ENCODE data around the gene E2F6.

E2F6 gene

GRCh38 chr2:11465485-11466306 lies at the start of gene E2F6:
E2F6 (minus strand) TSS chr2:11466161; CDS start chr2:11465879, 282 bp downstream.
- Mint-ChIP-seq H3K9me3 (no peaks in the 10 kb centered on the region), H3K4me3 (peak within 1 kb of the TSS; percentile 85)

GRCh38 chr2:11515490-11515981 lies 49.6 kb upstream of the E2F6 start:
- H3K4me3 Mint-ChIP-seq, result no peak overlapping the region
- H3K36me3 Mint-ChIP-seq (ENCODE audit: low read depth), result no peaks in the 10 kb centered on the region
- no peak overlapping the region for H3K27ac Mint-ChIP-seq
- peaks cover 2% of the 10 kb centered on the region for H3K9me3 Mint-ChIP-seq
- no peaks in the 10 kb centered on the region for H3K4me1 Mint-ChIP-seq (ENCODE audit: low read depth)
- no peaks in the 10 kb centered on the region for H3K27me3 Mint-ChIP-seq (ENCODE audit: low read depth)

More at GRCh38 chr2:11465485-11466306, at the start of gene E2F6:
- Mint-ChIP-seq H3K4me1 (ENCODE audit: low read depth) (peaks cover 23% of the 10 kb centered on the region), H3K27ac (peak within 1 kb of the TSS; percentile 78), H3K27me3 (ENCODE audit: low read depth) (no peaks in the 10 kb centered on the region), H3K36me3 (ENCODE audit: low read depth) (peaks cover 7% of the 10 kb centered on the region)

GRCh38 chr2:11514904-11515303 lies 48.9 kb upstream of the E2F6 start:
- Mint-ChIP-seq H3K4me3 (no peak overlapping the region), H3K36me3 (ENCODE audit: low read depth) (no peaks in the 10 kb centered on the region), H3K27ac (no peak overlapping the region), H3K4me1 (ENCODE audit: low read depth) (no peaks in the 10 kb centered on the region), H3K9me3 (no peaks in the 10 kb centered on the region), H3K27me3 (ENCODE audit: low read depth) (no peaks in the 10 kb centered on the region)

GRCh38 chr2:11514081-11514730 lies 48.2 kb upstream of the E2F6 start:
- Mint-ChIP-seq H3K36me3 (ENCODE audit: low read depth) (no peaks in the 10 kb centered on the region), H3K9me3 (no peaks in the 10 kb centered on the region), H3K27ac (no peak overlapping the region), H3K27me3 (ENCODE audit: low read depth) (no peaks in the 10 kb centered on the region), H3K4me3 (no peak overlapping the region), H3K4me1 (ENCODE audit: low read depth) (no peaks in the 10 kb centered on the region)

- H3K27ac Mint-ChIP-seq, result no peak overlapping the region
- H3K4me3 Mint-ChIP-seq, result no peak overlapping the region
- H3K4me1 Mint-ChIP-seq (ENCODE audit: low read depth), result no peaks in the 10 kb centered on the region
- H3K9me3 Mint-ChIP-seq, result no peaks in the 10 kb centered on the region
- no peaks in the 10 kb centered on the region for H3K36me3 Mint-ChIP-seq (ENCODE audit: low read depth)
- no peaks in the 10 kb centered on the region for H3K27me3 Mint-ChIP-seq (ENCODE audit: low read depth)
These were observed 47.4 kb upstream of the E2F6 start for GRCh38 chr2:11513319-11513718.

- H3K36me3 Mint-ChIP-seq (ENCODE audit: low read depth), result no peaks in the 10 kb centered on the region
- H3K27ac Mint-ChIP-seq, result no peak overlapping the region
- H3K4me1 Mint-ChIP-seq (ENCODE audit: low read depth), result no peaks in the 10 kb centered on the region
- H3K27me3 Mint-ChIP-seq (ENCODE audit: low read depth), result no peaks in the 10 kb centered on the region
- H3K4me3 Mint-ChIP-seq, result no peak overlapping the region
- no peaks in the 10 kb centered on the region for H3K9me3 Mint-ChIP-seq
These were observed 46.5 kb upstream of the E2F6 start for GRCh38 chr2:11512431-11512830.

- Mint-ChIP-seq H3K4me3 (no peak overlapping the region), H3K27me3 (ENCODE audit: low read depth) (no peaks in the 10 kb centered on the region), H3K9me3 (no peaks in the 10 kb centered on the region), H3K27ac (no peak overlapping the region), H3K36me3 (ENCODE audit: low read depth) (no peaks in the 10 kb centered on the region), H3K4me1 (ENCODE audit: low read depth) (no peaks in the 10 kb centered on the region)
These were observed 43.8 kb upstream of the E2F6 start for GRCh38 chr2:11509657-11510360.

- Mint-ChIP-seq H3K36me3 (ENCODE audit: low read depth) (no peaks in the 10 kb centered on the region), H3K4me1 (ENCODE audit: low read depth) (no peaks in the 10 kb centered on the region), H3K4me3 (no peak overlapping the region), H3K9me3 (no peaks in the 10 kb centered on the region), H3K27me3 (ENCODE audit: low read depth) (no peaks in the 10 kb centered on the region), H3K27ac (no peak overlapping the region)
These were observed 42.3 kb upstream of the E2F6 start for GRCh38 chr2:11508279-11508678.

GRCh38 chr2:11507517-11507916 lies 41.6 kb upstream of the E2F6 start:
- Mint-ChIP-seq H3K27ac (no peak overlapping the region), H3K27me3 (ENCODE audit: low read depth) (no peaks in the 10 kb centered on the region), H3K36me3 (ENCODE audit: low read depth) (no peaks in the 10 kb centered on the region), H3K9me3 (no peaks in the 10 kb centered on the region), H3K4me1 (ENCODE audit: low read depth) (no peaks in the 10 kb centered on the region), H3K4me3 (no peak overlapping the region)

GRCh38 chr2:11506611-11506969 lies 40.6 kb upstream of the E2F6 start:
- no peaks in the 10 kb centered on the region for H3K36me3 Mint-ChIP-seq (ENCODE audit: low read depth)
- no peaks in the 10 kb centered on the region for H3K4me1 Mint-ChIP-seq (ENCODE audit: low read depth)
- no peaks in the 10 kb centered on the region for H3K27me3 Mint-ChIP-seq (ENCODE audit: low read depth)
- no peak overlapping the region for H3K4me3 Mint-ChIP-seq
- no peaks in the 10 kb centered on the region for H3K9me3 Mint-ChIP-seq
- no peak overlapping the region for H3K27ac Mint-ChIP-seq

- no peaks in the 10 kb centered on the region for H3K27me3 Mint-ChIP-seq (ENCODE audit: low read depth)
- H3K36me3 Mint-ChIP-seq (ENCODE audit: low read depth), result no peaks in the 10 kb centered on the region
- no peak overlapping the region for H3K27ac Mint-ChIP-seq
- no peaks in the 10 kb centered on the region for H3K9me3 Mint-ChIP-seq
- H3K4me3 Mint-ChIP-seq, result no peak overlapping the region
- H3K4me1 Mint-ChIP-seq (ENCODE audit: low read depth), result peaks cover 1% of the 10 kb centered on the region
These were observed 40.0 kb upstream of the E2F6 start for GRCh38 chr2:11505652-11506610.

- Mint-ChIP-seq H3K27ac (no peak overlapping the region), H3K27me3 (ENCODE audit: low read depth) (no peaks in the 10 kb centered on the region), H3K9me3 (no peaks in the 10 kb centered on the region), H3K4me1 (ENCODE audit: low read depth) (peaks cover 6% of the 10 kb centered on the region), H3K36me3 (ENCODE audit: low read depth) (no peaks in the 10 kb centered on the region), H3K4me3 (no peak overlapping the region)
These were observed 37.5 kb upstream of the E2F6 start for GRCh38 chr2:11503354-11503927.

- no peak overlapping the region for H3K4me3 Mint-ChIP-seq
- H3K9me3 Mint-ChIP-seq, result no peaks in the 10 kb centered on the region
- no peak overlapping the region for H3K27ac Mint-ChIP-seq
- no peaks in the 10 kb centered on the region for H3K36me3 Mint-ChIP-seq (ENCODE audit: low read depth)
- no peaks in the 10 kb centered on the region for H3K27me3 Mint-ChIP-seq (ENCODE audit: low read depth)
- H3K4me1 Mint-ChIP-seq (ENCODE audit: low read depth), result peaks cover 6% of the 10 kb centered on the region
These were observed 36.9 kb upstream of the E2F6 start for GRCh38 chr2:11502740-11503292.
